LNCaP clone FGC (cell line): Measurements from ENCODE around the gene UCN2.

Experiments
- DNase-seq: peaks from one replicate; pipeline ENCODE4 v3.0.0-alpha.2; 2011; ENCODE audit warnings: low read depth
- H3K4me3 ChIP-seq: 2 replicates; pipeline ENCODE4 v1.5.1; 2011; ENCODE audit warnings: mild to moderate bottlenecking, low read depth, low read length, control low read depth
- CTCF ChIP-seq: IDR thresholded peaks from 2 replicates; pipeline ENCODE4 v1.5.1; 2012; ENCODE audit warnings: mild to moderate bottlenecking; ENCODE audit not compliant: control insufficient read depth, insufficient read depth; ENCODE audit errors: extremely low read depth

Gene UCN2

DNA sequence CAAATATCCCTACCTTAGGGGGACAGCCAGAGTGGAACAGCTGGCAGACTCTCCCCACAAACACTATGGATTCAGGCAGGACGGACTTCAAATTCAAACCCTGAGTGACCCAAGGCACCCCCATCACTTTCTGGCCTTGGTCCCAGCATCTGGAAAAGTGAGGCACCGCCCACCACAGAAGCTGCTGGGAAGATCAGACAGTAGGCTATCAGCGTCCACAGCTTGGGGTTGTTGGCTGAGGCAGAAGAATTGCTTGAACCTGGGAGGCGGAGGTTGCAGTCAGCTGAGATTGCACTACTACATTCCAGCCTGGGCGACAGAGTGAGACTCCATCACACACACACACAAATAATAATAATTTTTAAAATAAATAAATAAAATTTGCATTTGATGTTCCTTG lies 15.5 kb downstream of the UCN2 start:
- no peak for TF ChIP-seq CTCF

GRCh38 chr3:48546203-48546829 lies 17.3 kb downstream of the UCN2 start:
- TF ChIP-seq CTCF = no peak
- no peak for DNase-seq
- H3K4me3 ChIP-seq = no peak overlapping the region

More for the DNA sequence above, 15.5 kb downstream of the UCN2 start:
- DNase-seq = no peak
- no peak overlapping the region for H3K4me3 ChIP-seq

GRCh38 chr3:48544141-48544540 lies 19.4 kb downstream of the UCN2 start:
- H3K4me3 ChIP-seq = no peak overlapping the region
- no peak for DNase-seq
- TF ChIP-seq CTCF = no peak

DNA sequence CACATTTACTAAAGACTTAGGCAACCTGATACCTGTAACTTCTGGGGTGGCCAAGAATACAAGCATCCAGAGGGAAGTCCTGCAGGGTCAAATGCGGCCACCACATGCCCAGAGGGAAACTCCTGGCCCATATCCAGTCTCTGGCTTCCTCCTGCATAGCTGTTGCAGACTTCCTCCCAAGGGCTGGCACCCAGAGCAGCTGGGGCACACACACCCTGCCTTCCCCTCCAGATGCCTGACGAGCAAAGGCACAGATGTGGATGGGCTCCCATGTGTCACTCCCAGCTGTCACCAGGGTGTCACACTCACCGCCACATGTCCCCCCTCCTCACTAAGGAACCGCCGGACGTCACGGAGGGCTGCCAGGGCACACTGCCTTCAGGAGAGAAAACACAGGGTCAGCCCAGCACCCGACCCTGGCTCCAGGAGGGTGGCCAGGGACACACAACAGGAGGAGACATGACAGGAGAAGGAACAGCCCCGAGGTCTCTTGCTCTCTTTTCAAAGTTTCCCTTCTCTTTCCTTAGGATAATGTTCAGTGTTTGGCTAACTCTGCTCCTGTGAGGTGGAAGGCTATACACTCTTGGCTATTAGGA lies 20.2 kb downstream of the UCN2 start:
- H3K4me3 ChIP-seq = no peak overlapping the region
- DNase-seq = no peak
- TF ChIP-seq CTCF = no peak

GRCh38 chr3:48538451-48538850 lies 25.1 kb downstream of the UCN2 start:
- no peak for TF ChIP-seq CTCF
- H3K4me3 ChIP-seq = no peak overlapping the region
- no peak for DNase-seq

DNA sequence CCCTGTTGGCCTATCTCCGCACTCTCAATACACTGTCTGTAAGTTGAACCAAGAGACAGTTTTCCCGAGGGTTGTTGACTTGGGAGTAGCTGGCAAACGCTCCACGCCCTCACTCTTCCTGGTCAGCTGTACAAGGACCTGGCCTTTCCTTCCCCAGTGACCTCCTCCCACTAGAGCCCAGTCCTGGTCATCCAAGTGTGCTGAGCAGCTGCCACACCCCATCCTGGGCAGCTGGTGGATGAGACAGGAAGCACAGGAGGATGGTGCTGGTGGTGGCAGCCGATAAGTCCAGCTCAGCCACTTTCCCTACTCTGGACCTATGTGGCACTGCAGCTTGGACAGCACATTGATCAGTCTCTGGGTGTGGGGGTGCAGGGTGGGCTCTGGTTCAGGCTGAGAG lies 26.8 kb downstream of the UCN2 start:
- no peak for TF ChIP-seq CTCF
- no peak for DNase-seq
- no peak overlapping the region for H3K4me3 ChIP-seq

DNA sequence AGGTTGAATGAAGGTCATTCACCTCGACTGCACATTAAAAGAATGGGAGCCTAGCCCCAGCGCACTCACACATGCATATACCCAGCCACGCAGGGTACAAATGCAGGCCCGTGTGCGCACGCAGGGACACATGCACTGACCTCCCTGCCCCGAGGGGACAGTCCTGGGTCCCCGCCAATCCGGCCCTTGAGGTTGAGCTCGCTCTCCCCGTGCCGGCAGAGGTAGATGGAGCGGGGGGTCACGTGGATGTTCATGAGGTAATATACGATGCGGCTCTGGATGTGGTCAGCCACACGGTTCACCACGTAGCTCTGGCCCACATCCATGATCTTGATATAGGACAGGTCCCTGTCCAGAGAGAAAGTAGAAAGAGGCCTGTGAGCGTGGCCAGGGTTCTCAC lies 27.5 kb downstream of the UCN2 start:
- no peak overlapping the region for H3K4me3 ChIP-seq
- no peak for TF ChIP-seq CTCF
- no peak for DNase-seq
